ENCODE measurements around the gene GDPD3.

GRCh38 chr16:30083216-30084055 lies 29.9 kb downstream of the GDPD3 start:
- TF ChIP-seq CTCF (IDR thresholded peaks at IDR 0.05; ENCODE audit: low read depth, low read length) (no peak), EZH2phosphoT487 (IDR thresholded peaks at IDR 0.05; ENCODE audit: low read depth) (no peak)
